Retinal pigment epithelial cell (primary cell): ENCODE measurements around the gene RGL4.

Experiments used
- DNase-seq: peaks from one replicate; pipeline ENCODE4 v3.0.0-alpha.2; 2010; ENCODE audit warnings: low read depth
- H3K4me3 ChIP-seq: 2 replicates; pipeline ENCODE4 v1.5.1; 2011; ENCODE audit warnings: mild to moderate bottlenecking, low read length, control low read depth, moderate library complexity
- CTCF ChIP-seq: conservative IDR thresholded peaks from 2 replicates; pipeline ENCODE4 v1.5.1; 2011; ENCODE audit warnings: low read depth, low read length, control low read depth, inconsistent platforms

Gene RGL4

DNA sequence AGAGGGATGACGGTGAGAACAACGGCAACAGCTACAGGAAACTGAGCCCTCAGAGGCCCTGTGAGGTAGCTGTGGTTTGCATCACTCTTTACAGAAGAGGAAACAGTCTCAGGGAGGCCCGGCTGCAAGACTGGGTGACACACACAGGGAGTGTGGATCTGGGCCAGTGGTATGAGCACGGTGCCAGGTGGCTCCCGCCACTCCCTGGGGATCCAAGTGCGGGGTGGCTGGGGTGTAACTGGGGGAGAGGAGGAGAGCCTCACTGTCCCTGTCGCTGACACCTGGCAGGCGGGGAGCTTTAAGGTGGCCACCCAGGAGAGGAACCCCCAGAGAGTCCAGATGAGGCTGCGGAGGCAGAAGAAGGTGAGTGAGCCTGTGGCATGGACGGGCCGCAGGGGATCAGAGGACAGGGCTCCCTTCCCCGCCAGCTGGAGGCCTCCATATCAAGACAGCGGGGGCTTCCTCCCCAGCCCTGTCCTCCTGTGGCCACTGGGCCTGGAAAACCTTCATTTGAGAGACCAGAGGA lies 5.6 kb downstream of the RGL4 start:
- no peak overlapping the region for H3K4me3 ChIP-seq
- TF ChIP-seq CTCF = no peak

GRCh38 chr22:23697031-23697970 lies 6.5 kb downstream of the RGL4 start:
- TF ChIP-seq CTCF = no peak
- DNase-seq = no peak
- H3K4me3 ChIP-seq = no peak overlapping the region

More for the DNA sequence above, 5.6 kb downstream of the RGL4 start:
- no peak for DNase-seq

- no peak for TF ChIP-seq CTCF
- no peak overlapping the region for H3K4me3 ChIP-seq
- DNase-seq = no peak
These were observed 7.3 kb downstream of the RGL4 start for GRCh38 chr22:23698094-23698493.

- no peak for TF ChIP-seq CTCF
- no peak overlapping the region for H3K4me3 ChIP-seq
- no peak for DNase-seq
These were observed 7.9 kb downstream of the RGL4 start for GRCh38 chr22:23698673-23699235.

DNA sequence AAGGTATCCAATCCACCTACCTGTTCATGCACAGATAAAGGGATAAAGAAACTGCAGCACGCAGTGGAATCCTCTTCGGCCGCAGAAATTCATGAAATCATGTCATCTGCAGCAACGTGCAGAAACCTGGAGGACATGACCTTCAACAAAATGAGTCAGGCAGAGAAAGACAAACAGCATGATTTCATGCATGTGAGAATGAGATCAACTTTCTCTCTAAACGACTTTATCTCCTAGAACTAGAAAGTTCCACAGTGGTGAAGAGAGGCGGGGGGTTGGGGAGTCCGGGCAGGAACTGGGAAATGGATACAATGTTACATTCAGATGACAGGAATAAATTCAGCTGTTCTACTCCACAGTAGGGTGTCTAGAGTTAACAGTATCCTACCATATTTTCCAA lies 9.9 kb downstream of the RGL4 start:
- TF ChIP-seq CTCF = no peak
- no peak for DNase-seq
- H3K4me3 ChIP-seq = no peak overlapping the region

GRCh38 chr22:23704062-23704461 lies 13.2 kb downstream of the RGL4 start:
- no peak overlapping the region for H3K4me3 ChIP-seq
- TF ChIP-seq CTCF = no peak
- no peak for DNase-seq
